Head of caudate nucleus (tissue), 42 donors: ENCODE results near the gene ABHD2.
A peak's percentile ranks its signal among the peaks of the same experiment; 100 is the strongest.

ENCODE experiments used
- DNase-seq, 42 donors: peaks; one replicate each; pipeline versions ENCODE4 v3.0.0 to v3.0.0-alpha.2; 2020 to 2021; ENCODE audit warnings: mixed read lengths in 7 of 42
- intact Hi-C: fragments of 100-400 bp; cut with DNase I; formaldehyde crosslinking; loops from one replicate; pipeline ENCODE4 v1.15.0; 2022

Gene ABHD2

GRCh38 chr15:89146366-89146765 lies 58.1 kb downstream of the ABHD2 start:
- peak in 2 of 42 donors; percentile 5 to 31 for DNase-seq
- intact Hi-C loops, result no loop called here

GRCh38 chr15:89148126-89148525 lies 59.9 kb downstream of the ABHD2 start:
- intact Hi-C loops, result no loop called here
- DNase-seq, result no peak

GRCh38 chr15:89149501-89150101 lies 61.3 kb downstream of the ABHD2 start:
- peak in 2 of 42 donors; percentile 39 for DNase-seq
- intact Hi-C loops, result no loop called here

GRCh38 chr15:89150287-89150686 lies 62.0 kb downstream of the ABHD2 start:
- intact Hi-C loops, result no loop called here

GRCh38 chr15:89150762-89151664 lies 62.8 kb downstream of the ABHD2 start:
- intact Hi-C loops, result no loop called here
- peak in 1 of 42 donors; percentile 33 for DNase-seq

More at GRCh38 chr15:89150287-89150686, 62.0 kb downstream of the ABHD2 start:
- DNase-seq, result peak in 1 of 42 donors; percentile 34

GRCh38 chr15:89155122-89155521 lies 66.9 kb downstream of the ABHD2 start:
- intact Hi-C loops, result no loop called here
- peak in 1 of 42 donors; percentile 25 for DNase-seq

GRCh38 chr15:89155656-89156055 lies 67.4 kb downstream of the ABHD2 start:
- DNase-seq, result peak in 1 of 42 donors; percentile 36
- intact Hi-C loops, result no loop called here

GRCh38 chr15:89157061-89157460 lies 68.8 kb downstream of the ABHD2 start:
- intact Hi-C loops, result no loop called here
- no peak for DNase-seq

- peak in 1 of 42 donors; percentile 18 for DNase-seq
Measured at GRCh38 chr15:89157918-89158564, 69.8 kb downstream of the ABHD2 start.

GRCh38 chr15:89161666-89162065 lies 73.4 kb downstream of the ABHD2 start:
- no peak for DNase-seq
- intact Hi-C loops, result no loop called here

More at GRCh38 chr15:89157918-89158564, 69.8 kb downstream of the ABHD2 start:
- intact Hi-C loops, result no loop called here

- no peak for DNase-seq
- intact Hi-C loops, result no loop called here
Measured at GRCh38 chr15:89163271-89164055, 75.2 kb downstream of the ABHD2 start.

GRCh38 chr15:89164712-89165211 lies 76.5 kb downstream of the ABHD2 start:
- peak in 1 of 42 donors; percentile 34 for DNase-seq

GRCh38 chr15:89165677-89166076 lies 77.4 kb downstream of the ABHD2 start:
- intact Hi-C loops, result no loop called here
- peak in 2 of 42 donors; percentile 25 to 40 for DNase-seq

More at GRCh38 chr15:89164712-89165211, 76.5 kb downstream of the ABHD2 start:
- intact Hi-C loops, result no loop called here

GRCh38 chr15:89167267-89168176 lies 79.3 kb downstream of the ABHD2 start:
- DNase-seq, result peak in 14 of 42 donors; percentile 25 to 67 (median 43)
- intact Hi-C loops, result no loop called here

- intact Hi-C loops, result no loop called here
- peak in 2 of 42 donors; percentile 17 to 29 for DNase-seq
Measured at GRCh38 chr15:89168316-89168833, 80.1 kb downstream of the ABHD2 start.

GRCh38 chr15:89170364-89170763 lies 82.1 kb downstream of the ABHD2 start:
- DNase-seq, result peak in 2 of 42 donors; percentile 3 to 28
- intact Hi-C loops, result loop anchor here (5.0 kb wide), 1 partner anchor 33 kb away; no protein-coding TSS in a partner anchor
